ENCODE measurements around the gene AARS1.
"Not testable (repeated sequence)": the region's sequence is repeated elsewhere in the genome, so short reads cannot be mapped to it uniquely, and the experiment has no call there.

AARS1 gene

DNA sequence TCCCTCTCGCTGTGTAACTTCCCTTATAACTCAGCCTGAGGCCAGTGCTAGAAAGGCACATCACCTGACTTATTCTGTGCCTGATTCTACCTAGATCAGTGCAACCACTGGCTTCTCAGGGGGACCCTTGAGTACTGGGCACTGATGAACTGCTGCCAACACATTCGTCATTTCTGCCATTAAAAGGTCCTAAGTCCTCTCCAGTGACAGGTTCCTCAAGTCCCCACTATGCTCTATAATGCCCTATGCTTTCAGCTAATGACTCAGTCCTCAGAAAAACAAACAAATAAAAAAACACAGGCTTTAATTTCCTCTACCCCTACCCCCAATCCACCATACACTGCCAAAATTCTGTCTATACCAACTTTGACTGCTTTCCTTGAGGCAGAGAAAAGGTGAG is 66.1 kb downstream of the AARS1 start:
- DNase-seq: not testable (repeated sequence)

GRCh38 chr16:70222574-70222973 is 66.7 kb downstream of the AARS1 start:
- peak; percentile 6 for DNase-seq

DNA sequence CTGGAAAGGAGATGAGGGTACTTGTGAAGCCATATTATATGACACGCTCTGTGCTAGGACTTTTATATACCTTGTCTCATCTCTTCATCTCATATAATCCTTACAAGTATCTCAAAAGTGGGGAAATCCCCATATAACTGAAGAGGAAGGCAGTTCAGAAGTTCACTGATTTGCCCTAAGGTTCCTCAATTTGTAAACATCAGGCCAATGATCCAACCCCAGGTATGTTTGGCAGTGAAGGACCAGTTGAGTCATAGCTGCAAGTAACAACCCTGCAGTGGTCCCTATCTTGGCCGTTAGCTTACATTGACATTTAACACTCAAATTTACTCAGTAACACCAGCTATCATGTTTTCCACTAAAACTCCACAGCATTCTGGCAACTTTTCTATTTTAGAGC is 70.7 kb downstream of the AARS1 start:
- not testable (repeated sequence) for DNase-seq

- DNase-seq: not testable (repeated sequence)
Measured at GRCh38 chr16:70206382-70206781, 82.9 kb downstream of the AARS1 start.

- DNase-seq: not testable (repeated sequence)
Measured at GRCh38 chr16:70204668-70205405, 84.5 kb downstream of the AARS1 start.

GRCh38 chr16:70204010-70204409 is 85.3 kb downstream of the AARS1 start:
- not testable (repeated sequence) for DNase-seq

DNA sequence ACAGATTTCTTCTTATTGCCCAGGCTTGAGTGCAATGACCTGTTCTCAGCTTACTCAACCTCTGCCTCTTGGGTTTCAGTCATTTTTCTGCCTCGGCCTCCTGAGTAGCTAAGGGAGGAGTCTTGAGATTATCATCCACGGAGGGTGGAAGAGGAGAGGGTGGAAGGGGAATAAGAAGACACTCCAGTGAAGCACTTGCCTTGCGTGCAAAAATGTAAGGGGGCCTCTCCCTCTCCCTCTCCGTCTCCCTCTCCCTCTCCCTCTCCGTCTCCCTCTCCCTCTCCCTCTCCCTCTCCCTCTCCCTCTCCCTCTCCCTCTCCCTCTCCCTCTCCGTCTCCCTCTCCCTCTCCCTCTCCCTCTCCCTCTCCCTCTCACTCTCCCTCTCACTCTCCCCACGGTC is 85.8 kb downstream of the AARS1 start:
- DNase-seq: not testable (repeated sequence)

All from activated CD4-positive, alpha-beta T cell treated with anti-CD3 and anti-CD28 coated beads for 48 hours (primary cell).